Limb (tissue), 2 donors: Measurements from ENCODE around the gene SNRPA1.
"Not testable (repeated sequence)": the region's sequence is repeated elsewhere in the genome, so short reads cannot be mapped to it uniquely, and the experiment has no call there.

Source experiments
- DNase-seq, 2 donors: peaks; one replicate each; pipeline ENCODE4 v3.0.0-alpha.2; 2016; ENCODE audit errors: extremely low spot score in 2 of 2

Gene SNRPA1

GRCh38 chr15:101296418-101297405 is 1.7 kb upstream of the SNRPA1 start:
- DNase-seq, result no peak

DNA sequence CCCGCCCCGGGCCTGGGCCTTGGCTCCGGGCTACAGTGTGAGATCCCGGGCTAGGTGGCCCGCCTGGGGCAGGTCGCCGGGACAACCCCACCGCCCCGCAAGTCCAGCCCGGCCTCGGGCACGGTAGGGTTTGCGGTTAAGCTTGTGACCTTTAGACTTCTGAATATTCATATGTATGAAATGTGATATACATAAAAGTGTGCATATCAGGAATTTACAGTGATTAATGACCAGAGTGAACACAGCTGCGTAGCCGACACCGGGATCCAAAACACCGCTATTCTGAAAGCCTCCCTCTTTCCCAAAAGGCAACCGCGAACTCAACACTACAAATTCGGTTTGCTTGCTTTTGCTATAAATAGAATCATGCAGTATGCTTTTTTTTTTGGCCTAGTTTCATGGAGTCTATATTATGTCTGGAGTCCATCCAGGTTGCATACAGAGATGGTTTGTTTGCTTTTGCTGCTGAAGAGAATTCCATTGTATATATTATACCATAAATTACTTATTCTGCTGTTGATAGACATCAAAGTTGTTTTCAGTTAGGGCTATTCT is 636 bp upstream of the SNRPA1 start:
- DNase-seq, result peak in 1 of 2 donors; percentile 47

DNA sequence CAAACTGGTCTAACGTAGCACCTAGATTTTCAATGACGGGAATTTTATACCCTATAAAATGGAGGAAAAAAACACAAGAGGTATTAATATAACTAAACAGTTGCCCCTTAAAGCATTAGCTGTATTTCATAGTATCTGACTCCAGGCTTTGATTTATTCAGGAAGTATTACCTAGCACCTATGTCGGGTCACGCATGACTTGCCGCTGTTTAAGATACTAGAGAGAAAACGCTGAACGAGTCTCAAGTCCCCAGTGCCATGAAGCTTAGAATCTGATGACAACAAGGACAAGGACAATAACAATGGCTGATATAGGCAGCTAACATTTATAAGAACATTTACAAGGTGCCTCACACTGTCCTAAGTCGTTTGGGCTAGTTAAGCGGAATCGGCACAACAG is 1.9 kb downstream of the SNRPA1 start:
- DNase-seq, result no peak

GRCh38 chr15:101288905-101289513 is 6.0 kb downstream of the SNRPA1 start:
- no peak for DNase-seq

- not testable (repeated sequence) for DNase-seq
Observed at GRCh38 chr15:101287342-101287741, 7.7 kb downstream of the SNRPA1 start.

DNA sequence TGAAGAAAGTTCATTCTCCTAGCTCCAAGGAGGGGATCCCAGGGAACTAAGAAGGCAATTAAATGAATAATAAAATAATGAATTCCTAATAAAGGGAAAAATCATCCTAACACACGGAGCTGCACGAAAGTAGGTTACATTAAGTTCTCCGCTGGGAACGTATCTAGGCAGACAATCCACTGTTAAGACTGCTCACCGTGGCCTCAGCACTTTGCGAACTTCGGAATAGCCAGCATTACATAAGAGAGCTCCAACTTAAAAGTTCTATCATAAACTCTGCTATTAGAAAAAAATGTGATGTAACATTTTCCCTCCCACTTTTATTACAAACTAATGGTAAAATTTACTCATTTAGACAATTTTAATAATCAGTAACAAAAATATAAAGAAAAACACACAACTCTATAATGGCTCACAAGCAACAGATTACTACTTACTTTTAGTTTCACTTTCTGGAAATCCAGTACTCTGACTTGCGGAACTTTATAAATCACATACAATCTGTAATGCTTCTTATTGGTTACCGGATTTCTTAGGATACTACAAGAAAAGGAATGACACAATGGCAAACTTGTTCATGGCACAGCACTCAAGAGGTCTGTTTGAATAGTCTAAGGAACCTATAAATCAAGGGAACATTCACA is 8.5 kb downstream of the SNRPA1 start:
- DNase-seq, result no peak

GRCh38 chr15:101283931-101284330 is 11.1 kb downstream of the SNRPA1 start:
- DNase-seq, result no peak

- no peak for DNase-seq
Observed at GRCh38 chr15:101280007-101280406, 15.0 kb downstream of the SNRPA1 start.

GRCh38 chr15:101277943-101278564 is 17.0 kb downstream of the SNRPA1 start:
- DNase-seq, result no peak

DNA sequence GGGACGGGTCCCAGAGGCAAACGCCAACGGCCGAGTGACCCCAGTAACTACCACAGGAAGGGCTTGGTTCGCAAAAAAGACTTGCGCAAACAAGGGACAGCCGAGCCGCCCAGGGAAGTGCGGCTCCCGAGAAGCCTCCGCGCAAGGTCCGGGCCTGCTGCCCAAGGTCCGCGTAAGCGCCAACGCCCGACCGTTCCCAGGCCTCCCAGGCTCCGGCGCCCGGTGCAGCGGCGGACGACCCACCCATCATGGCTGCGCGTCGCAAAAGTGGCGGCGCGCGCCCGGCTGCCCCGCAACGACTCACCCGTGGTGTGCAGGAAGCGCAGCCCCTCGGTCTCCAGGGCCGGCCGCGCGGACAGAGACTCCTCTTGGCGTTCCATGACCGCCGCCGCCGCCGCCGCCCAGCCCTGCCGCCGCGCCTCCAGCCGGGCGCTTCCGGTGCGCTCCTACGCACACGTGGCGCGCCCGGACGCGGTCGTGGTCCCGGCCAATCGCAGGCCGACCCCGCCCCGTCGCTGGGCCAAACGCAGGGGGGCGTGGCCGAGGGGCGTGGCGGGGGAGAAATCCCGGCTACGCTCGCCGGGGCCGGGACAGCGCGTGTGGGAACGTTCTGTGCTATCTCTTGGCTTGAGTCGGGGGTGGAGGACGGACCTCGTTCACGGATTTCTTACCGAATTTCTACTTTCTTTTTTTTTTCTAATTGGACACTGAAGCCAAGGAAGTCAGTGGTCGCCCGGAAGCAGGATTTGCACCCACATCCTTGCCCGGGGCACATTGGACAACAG is 17.8 kb downstream of the SNRPA1 start, which contains the start of gene SELENOS:
SELENOS (minus strand) TSS at position 448 of the 785 bp plus-strand sequence; CDS start at position 380, 68 bp downstream.
- DNase-seq, result peak; percentile 89 to 94

DNA sequence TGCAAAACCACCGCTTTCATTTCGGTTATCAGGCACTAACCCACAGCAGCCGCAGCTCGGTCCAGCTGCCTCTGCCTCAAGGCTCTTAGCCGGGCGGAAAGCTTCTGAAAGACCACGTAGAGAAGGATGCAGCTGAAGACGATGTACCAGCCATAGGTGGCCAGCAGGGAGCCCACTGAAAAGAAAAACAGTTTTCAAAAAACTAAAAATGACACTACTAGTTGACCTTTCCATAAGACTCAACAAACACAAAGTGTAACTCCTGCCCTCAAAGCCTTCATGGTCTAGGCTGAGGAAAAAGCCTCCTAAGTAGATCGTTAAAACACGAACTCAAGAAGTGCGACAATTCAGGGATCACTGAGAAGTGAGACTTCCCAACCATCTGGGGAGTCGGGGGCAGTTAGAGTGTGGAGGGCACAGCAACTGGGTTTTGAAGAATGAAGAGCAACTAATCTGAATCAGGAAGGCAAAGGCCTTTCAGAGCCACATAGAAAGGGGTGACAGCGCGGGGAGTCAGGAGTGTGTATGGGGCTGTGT is 18.5 kb downstream of the SNRPA1 start:
- DNase-seq, result no peak

- DNase-seq, result no peak
Observed at GRCh38 chr15:101275018-101275417, 20.0 kb downstream of the SNRPA1 start.

GRCh38 chr15:101273534-101273933 is 21.5 kb downstream of the SNRPA1 start:
- DNase-seq, result no peak

- no peak for DNase-seq
Observed at GRCh38 chr15:101272584-101272983, 22.5 kb downstream of the SNRPA1 start.

- no peak for DNase-seq
Observed at GRCh38 chr15:101269479-101270223, 25.4 kb downstream of the SNRPA1 start.

DNA sequence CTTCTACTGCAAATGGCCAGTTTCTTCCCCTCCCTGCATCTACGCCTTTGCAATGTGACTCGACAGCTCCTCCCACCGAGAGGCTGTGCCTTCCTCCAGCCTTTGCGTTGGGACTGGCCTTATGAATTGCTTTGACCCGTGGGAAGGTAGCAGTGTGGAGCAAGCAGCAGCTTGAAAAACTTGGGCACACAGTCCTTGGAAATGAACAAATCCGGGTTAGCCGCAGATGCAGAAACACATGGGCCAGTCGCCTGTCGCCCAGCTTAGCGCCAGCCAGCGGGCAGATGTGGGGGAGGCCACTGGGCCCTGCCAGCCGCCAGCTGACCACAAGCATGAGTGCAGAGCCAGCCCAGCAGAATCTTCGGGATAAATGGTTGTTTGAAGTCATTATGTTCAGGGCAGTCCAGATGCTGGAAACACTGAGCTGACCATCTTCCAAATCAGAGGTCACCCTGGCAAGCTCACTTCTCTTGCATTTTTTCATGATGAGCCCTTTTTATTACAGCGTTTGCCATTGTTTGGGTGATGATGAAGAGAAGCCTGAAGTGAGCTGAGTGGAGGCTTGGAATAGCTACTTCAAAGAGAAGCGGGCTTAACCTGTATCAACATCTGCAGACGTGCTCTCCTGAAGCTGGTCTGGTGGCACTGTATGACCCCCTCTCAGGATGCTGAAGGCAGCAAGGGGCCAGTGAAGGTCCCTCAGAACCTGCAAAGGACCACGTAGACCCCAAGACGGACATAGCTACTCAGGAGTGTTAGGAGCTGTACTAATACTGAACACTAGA is 27.5 kb downstream of the SNRPA1 start:
- DNase-seq, result no peak

GRCh38 chr15:101266787-101267186 is 28.3 kb downstream of the SNRPA1 start:
- DNase-seq, result no peak

DNA sequence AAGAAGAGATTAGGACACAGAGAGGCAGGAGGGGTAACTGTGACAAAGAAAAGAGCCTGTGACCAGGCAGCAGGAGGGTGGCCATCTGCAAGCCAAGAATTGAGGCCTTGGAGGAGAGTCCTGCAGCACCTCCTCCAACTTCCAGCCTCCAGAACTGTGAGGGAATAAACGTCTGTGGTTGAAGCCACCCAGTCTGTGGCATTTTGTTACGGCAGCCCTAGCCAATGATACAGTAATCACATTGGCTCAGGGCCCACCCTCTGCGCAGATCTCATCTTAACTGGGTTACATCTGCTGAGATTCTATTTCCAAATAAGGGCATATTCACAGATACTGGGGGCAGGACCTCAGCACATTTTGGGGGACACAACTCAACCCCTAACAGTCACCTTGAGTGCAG is 29.0 kb downstream of the SNRPA1 start:
- no peak for DNase-seq
